ENCODE measurements around the gene CBR1. TPM values are rescaled to one million over a fixed set of nuclear protein-coding genes. Genes with fewer than 3 reads are reported as not detected.

Gene CBR1
- total and polyA plus RNA-seq, 2 of the 13 experiments (the other 11 are each of a cell fraction or from before 2014, with no cell fraction given), result 33.7 to 38.7 TPM

GRCh38 chr21:36060159-36060921, 9.5 kb upstream of the CBR1 start, which contains the start of gene SETD4 (continued):
- TF ChIP-seq MED1 (CRISPR knock-in tag; IDR thresholded peaks at IDR 0.05) (peak; percentile 73), NCOA2 (CRISPR knock-in tag; IDR thresholded peaks at IDR 0.05) (peak; percentile 13; the same call in 1 of the 2 replicates), GTF2F1 (IDR thresholded peaks at IDR 0.05; ENCODE audit: low read length) (no peak), RFX3 (CRISPR knock-in tag; IDR thresholded peaks at IDR 0.05) (peak; percentile 89), BORCS8-MEF2B (CRISPR knock-in tag; IDR thresholded peaks at IDR 0.05) (peak; percentile 82), EHMT2 (IDR thresholded peaks at IDR 0.05; ENCODE audit: borderline replicate concordance, low read depth, low read length) (no peak), SRSF1 (optimal IDR thresholded peaks at IDR 0.05; ENCODE audit: low read depth, low read length) (peak; percentile 58), ISL2 (CRISPR knock-in tag; IDR thresholded peaks at IDR 0.05) (0 out of 2 replicates have a peak, but pooled peaks have one; percentile 34), ZNF691 (CRISPR knock-in tag; IDR thresholded peaks at IDR 0.05; ENCODE audit: borderline replicate concordance, low read depth) (0 out of 2 replicates have a peak, but pooled peaks have one; percentile 42), RXRA (CRISPR knock-in tag; IDR thresholded peaks at IDR 0.05) (peak; percentile 47), CREBL2 (CRISPR knock-in tag; IDR thresholded peaks at IDR 0.05; ENCODE audit: borderline replicate concordance) (no peak), SMAD1 (CRISPR knock-in tag; IDR thresholded peaks at IDR 0.05; ENCODE audit: borderline replicate concordance, low read depth) (peak; percentile 23; the same call in 1 of the 2 replicates), POLR2A (IDR thresholded peaks at IDR 0.05; ENCODE audit: insufficient read depth in 1 of 2, low read depth in 2 of 2, low read length in 2 of 2) (peak; percentile 68 to 84), ZNF337 (CRISPR knock-in tag; IDR thresholded peaks at IDR 0.05; ENCODE audit: borderline replicate concordance, low read depth) (peak; percentile 73; the same call in 1 of the 2 replicates), PLRG1 (conservative IDR thresholded peaks at IDR 0.05) (no peak), HNRNPL (IDR thresholded peaks at IDR 0.05; ENCODE audit: low read depth, low read length) (0 out of 2 replicates have a peak, but pooled peaks have one; percentile 54), STAT5B (CRISPR knock-in tag; IDR thresholded peaks at IDR 0.05) (no peak), PITX1 (CRISPR knock-in tag; IDR thresholded peaks at IDR 0.05) (peak; percentile 53; the same call in 1 of the 2 replicates), ZBTB37 (CRISPR knock-in tag; IDR thresholded peaks at IDR 0.05) (0 out of 2 replicates have a peak, but pooled peaks have one; percentile 45)
- TF ChIP-seq, protein P1, sequence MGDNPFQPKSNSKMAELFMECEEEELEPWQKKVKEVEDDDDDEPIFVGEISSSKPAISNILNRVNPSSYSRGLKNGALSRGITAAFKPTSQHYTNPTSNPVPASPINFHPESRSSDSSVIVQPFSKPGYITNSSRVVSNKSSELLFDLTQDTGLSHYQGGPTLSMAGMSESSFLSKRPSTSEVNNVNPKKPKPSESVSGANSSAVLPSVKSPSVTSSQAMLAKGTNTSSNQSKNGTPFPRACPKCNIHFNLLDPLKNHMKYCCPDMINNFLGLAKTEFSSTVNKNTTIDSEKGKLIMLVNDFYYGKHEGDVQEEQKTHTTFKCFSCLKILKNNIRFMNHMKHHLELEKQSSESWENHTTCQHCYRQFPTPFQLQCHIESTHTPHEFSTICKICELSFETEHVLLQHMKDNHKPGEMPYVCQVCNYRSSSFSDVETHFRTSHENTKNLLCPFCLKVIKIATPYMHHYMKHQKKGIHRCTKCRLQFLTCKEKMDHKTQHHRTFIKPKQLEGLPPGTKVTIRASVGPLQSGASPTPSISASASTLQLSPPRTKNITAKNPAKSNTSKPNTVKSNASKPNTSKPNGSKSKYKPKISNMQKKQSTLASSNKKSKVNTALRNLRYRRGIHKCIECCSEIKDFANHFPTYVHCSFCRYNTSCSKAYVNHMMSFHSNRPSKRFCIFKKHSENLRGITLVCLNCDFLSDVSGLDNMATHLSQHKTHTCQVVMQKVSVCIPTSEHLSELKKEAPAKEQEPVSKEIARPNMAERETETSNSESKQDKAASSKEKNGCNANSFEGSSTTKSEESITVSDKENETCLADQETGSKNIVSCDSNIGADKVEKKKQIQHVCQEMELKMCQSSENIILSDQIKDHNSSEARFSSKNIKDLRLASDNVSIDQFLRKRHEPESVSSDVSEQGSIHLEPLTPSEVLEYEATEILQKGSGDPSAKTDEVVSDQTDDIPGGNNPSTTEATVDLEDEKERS (CRISPR knock-in tag; IDR thresholded peaks at IDR 0.05), result 0 out of 2 replicates have a peak, but pooled peaks have one; percentile 46
- TF ChIP-seq, protein P2, sequence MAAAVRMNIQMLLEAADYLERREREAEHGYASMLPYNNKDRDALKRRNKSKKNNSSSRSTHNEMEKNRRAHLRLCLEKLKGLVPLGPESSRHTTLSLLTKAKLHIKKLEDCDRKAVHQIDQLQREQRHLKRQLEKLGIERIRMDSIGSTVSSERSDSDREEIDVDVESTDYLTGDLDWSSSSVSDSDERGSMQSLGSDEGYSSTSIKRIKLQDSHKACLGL (CRISPR knock-in tag; IDR thresholded peaks at IDR 0.05), result peak; percentile 64; the same call in 1 of the 2 replicates
- TF ChIP-seq, protein P3, sequence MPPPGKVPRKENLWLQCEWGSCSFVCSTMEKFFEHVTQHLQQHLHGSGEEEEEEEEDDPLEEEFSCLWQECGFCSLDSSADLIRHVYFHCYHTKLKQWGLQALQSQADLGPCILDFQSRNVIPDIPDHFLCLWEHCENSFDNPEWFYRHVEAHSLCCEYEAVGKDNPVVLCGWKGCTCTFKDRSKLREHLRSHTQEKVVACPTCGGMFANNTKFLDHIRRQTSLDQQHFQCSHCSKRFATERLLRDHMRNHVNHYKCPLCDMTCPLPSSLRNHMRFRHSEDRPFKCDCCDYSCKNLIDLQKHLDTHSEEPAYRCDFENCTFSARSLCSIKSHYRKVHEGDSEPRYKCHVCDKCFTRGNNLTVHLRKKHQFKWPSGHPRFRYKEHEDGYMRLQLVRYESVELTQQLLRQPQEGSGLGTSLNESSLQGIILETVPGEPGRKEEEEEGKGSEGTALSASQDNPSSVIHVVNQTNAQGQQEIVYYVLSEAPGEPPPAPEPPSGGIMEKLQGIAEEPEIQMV (CRISPR knock-in tag; IDR thresholded peaks at IDR 0.05; ENCODE audit: low read depth), result 0 out of 2 replicates have a peak, but pooled peaks have one; percentile 22
